Urinary bladder (tissue), 4 donors: Measurements from ENCODE around the gene CCDC57. TPM values are rescaled to one million over a fixed set of nuclear protein-coding genes. Genes with fewer than 3 reads are reported as not detected.
"Not testable (repeated sequence)": the region's sequence is repeated elsewhere in the genome, so short reads cannot be mapped to it uniquely, and the experiment has no call there.

Source experiments
- DNase-seq: peaks from one replicate; pipeline ENCODE4 v3.0.0-alpha.2; 2015; ENCODE audit errors: extremely low spot score
- H3K27ac ChIP-seq: one replicate; pipeline ENCODE4 v1.5.1; 2013; ENCODE audit warnings: low read depth, mild to moderate bottlenecking, moderate library complexity
- H3K36me3 ChIP-seq: one replicate; pipeline ENCODE4 v1.6.1; 2013; ENCODE audit warnings: mild to moderate bottlenecking, moderate library complexity; ENCODE audit not compliant: insufficient read depth
- H3K4me1 ChIP-seq: one replicate; pipeline ENCODE4 v1.6.1; 2013; ENCODE audit warnings: mild to moderate bottlenecking, moderate library complexity; ENCODE audit not compliant: insufficient read depth
- H3K4me3 ChIP-seq: one replicate; pipeline ENCODE4 v1.5.1; 2013; ENCODE audit warnings: low read depth, low read length
- WGBS: extraction: QIAGEN DNeasy Blood & Tissue Kit; methylation state at CpG from one replicate; pipeline ENCODE4 v1.1.7; 2013; 5-methylcytosine and 5-hydroxymethylcytosine counted together
- polyA plus RNA-seq: library from polyadenylated mRNA; stranded (reverse); fragments of 200-250 nt; gene quantifications from one replicate; pipeline ENCODE4 v1.2.3, GENCODE V29; 2013
- total RNA-seq: library from RNA; depleted of rRNA; stranded (reverse); fragments of >200 nt; gene quantifications from one replicate; pipeline ENCODE4 v1.2.3, GENCODE V29; 2014
- donor health status: healthy with polysubstance abuse.
- donor health status: healthy.

The CCDC57 gene
- total RNA-seq (25.9 TPM), polyA plus RNA-seq (23.7 TPM)

GRCh38 chr17:82212331-82213250 lies at the start of gene CCDC57:
Gene CCDC57, minus strand, starts transcription at chr17:82212842. Its CDS starts 10,898 bp downstream, at chr17:82201944.
- H3K27ac ChIP-seq: peak within 1 kb of the TSS; percentile 71
- under 1% methylated on average over 116 of the region's 116 CpGs for WGBS
- H3K4me3 ChIP-seq: peak within 1 kb of the TSS; percentile 93
- no peak for DNase-seq
- peaks cover 2% of the 10 kb centered on the region for H3K4me1 ChIP-seq
- no peaks in the 10 kb centered on the region for H3K36me3 ChIP-seq

GRCh38 chr17:82262344-82262743 lies 49.7 kb upstream of the CCDC57 start:
- H3K4me1 ChIP-seq: no peaks in the 10 kb centered on the region
- DNase-seq: no peak

GRCh38 chr17:82259972-82260961 lies 47.6 kb upstream of the CCDC57 start:
- H3K4me1 ChIP-seq, DNase-seq, H3K4me3 ChIP-seq, H3K36me3 ChIP-seq, H3K27ac ChIP-seq: not testable (repeated sequence)
- WGBS: 91% methylated on average over 8 of the region's 8 CpGs

More at GRCh38 chr17:82262344-82262743, 49.7 kb upstream of the CCDC57 start:
- WGBS: 67% methylated on average over 4 of the region's 4 CpGs
- H3K36me3 ChIP-seq: peaks cover 2% of the 10 kb centered on the region
- H3K27ac ChIP-seq: no peak overlapping the region
- H3K4me3 ChIP-seq: no peak overlapping the region

- Histone ChIP-seq H3K4me1 (no peaks in the 10 kb centered on the region), H3K36me3 (peaks cover 2% of the 10 kb centered on the region), H3K4me3 (no peak overlapping the region), H3K27ac (no peak overlapping the region)
- WGBS: 80% methylated on average over 5 of the region's 5 CpGs
- no peak for DNase-seq
These were observed 45.9 kb upstream of the CCDC57 start for GRCh38 chr17:82258555-82258954.

GRCh38 chr17:82257473-82257872 lies 44.8 kb upstream of the CCDC57 start:
- peaks cover 2% of the 10 kb centered on the region for H3K36me3 ChIP-seq

GRCh38 chr17:82256242-82256885 lies 43.7 kb upstream of the CCDC57 start:
- DNase-seq: no peak
- no peaks in the 10 kb centered on the region for H3K4me1 ChIP-seq
- 89% methylated on average over 14 of the region's 14 CpGs for WGBS
- no peak overlapping the region for H3K27ac ChIP-seq
- H3K36me3 ChIP-seq: peaks cover 5% of the 10 kb centered on the region
- no peak overlapping the region for H3K4me3 ChIP-seq

More at GRCh38 chr17:82257473-82257872, 44.8 kb upstream of the CCDC57 start:
- Histone ChIP-seq H3K27ac (no peak overlapping the region), H3K4me3 (no peak overlapping the region), H3K4me1 (no peaks in the 10 kb centered on the region)
- WGBS: 72% methylated on average over 10 of the region's 10 CpGs
- no peak for DNase-seq

GRCh38 chr17:82255402-82255972 lies 42.8 kb upstream of the CCDC57 start:
- Histone ChIP-seq H3K4me1 (no peaks in the 10 kb centered on the region), H3K36me3 (peaks cover 5% of the 10 kb centered on the region), H3K27ac (no peak overlapping the region), H3K4me3 (no peak overlapping the region)
- no peak for DNase-seq
- 81% methylated on average over 15 of the region's 15 CpGs for WGBS

- 97% methylated on average over 33 of the region's 33 CpGs for WGBS
- not testable (repeated sequence) for H3K4me1 ChIP-seq, H3K4me3 ChIP-seq, DNase-seq, H3K27ac ChIP-seq
- peaks cover 10% of the 10 kb centered on the region for H3K36me3 ChIP-seq
These were observed 42.1 kb upstream of the CCDC57 start for GRCh38 chr17:82254746-82255145.

GRCh38 chr17:82254096-82254495 lies 41.5 kb upstream of the CCDC57 start:
- H3K4me1 ChIP-seq, H3K4me3 ChIP-seq, DNase-seq, H3K27ac ChIP-seq: not testable (repeated sequence)
- WGBS: 97% methylated on average over 39 of the region's 39 CpGs
- peaks cover 13% of the 10 kb centered on the region for H3K36me3 ChIP-seq

GRCh38 chr17:82253179-82253544 lies 40.5 kb upstream of the CCDC57 start:
- Histone ChIP-seq H3K4me3 (no peak overlapping the region), H3K4me1 (no peaks in the 10 kb centered on the region), H3K36me3 (peaks cover 13% of the 10 kb centered on the region), H3K27ac (no peak overlapping the region)
- no peak for DNase-seq
- whole genome bisulfite sequencing: 96% methylated on average over 12 of the region's 12 CpGs

GRCh38 chr17:82252511-82253178 lies 40.0 kb upstream of the CCDC57 start:
- Histone ChIP-seq H3K27ac (no peak overlapping the region), H3K4me1 (no peaks in the 10 kb centered on the region), H3K4me3 (no peak overlapping the region), H3K36me3 (peaks cover 14% of the 10 kb centered on the region)
- DNase-seq: no peak
- WGBS: 95% methylated on average over 28 of the region's 28 CpGs

- Histone ChIP-seq H3K4me3 (no peak overlapping the region), H3K27ac (no peak overlapping the region), H3K36me3 (peaks cover 12% of the 10 kb centered on the region), H3K4me1 (no peaks in the 10 kb centered on the region)
- 90% methylated on average over 25 of the region's 25 CpGs for WGBS
- DNase-seq: no peak
These were observed 38.3 kb upstream of the CCDC57 start for GRCh38 chr17:82250868-82251500.
